HG03457 (cell line): ENCODE results near the gene GOLGB1.
"Not testable (repeated sequence)": the region's sequence is repeated elsewhere in the genome, so short reads cannot be mapped to it uniquely, and the experiment has no call there.

ENCODE experiments used
- ATAC-seq: cut with Tn5 transposase; IDR thresholded peaks from one replicate; pipeline ENCODE4 v1.9.1; 2021; ENCODE audit warnings: moderate number of reproducible peaks; ENCODE audit not compliant: unreplicated experiment

The GOLGB1 gene

GRCh38 chr3:121749276-121750086 lies at the start of gene GOLGB1:
GOLGB1 (minus strand) TSS chr3:121749741; CDS start chr3:121730971, 18,770 bp downstream.
- ATAC-seq: peak; percentile 97

- no peak for ATAC-seq
These were observed 47.4 kb upstream of the GOLGB1 start for GRCh38 chr3:121796970-121797369.

GRCh38 chr3:121794264-121794983 lies 44.9 kb upstream of the GOLGB1 start:
- no peak for ATAC-seq

- ATAC-seq: no peak
These were observed 43.5 kb upstream of the GOLGB1 start for GRCh38 chr3:121793078-121793477.

GRCh38 chr3:121786485-121786884 lies 36.9 kb upstream of the GOLGB1 start:
- ATAC-seq: no peak

- ATAC-seq: not testable (repeated sequence)
These were observed 33.2 kb upstream of the GOLGB1 start for GRCh38 chr3:121782784-121783183.

GRCh38 chr3:121781611-121782010 lies 32.1 kb upstream of the GOLGB1 start:
- no peak for ATAC-seq

GRCh38 chr3:121775095-121775494 lies 25.6 kb upstream of the GOLGB1 start:
- ATAC-seq: not testable (repeated sequence)

GRCh38 chr3:121769246-121769645 lies 19.7 kb upstream of the GOLGB1 start:
- ATAC-seq: no peak

GRCh38 chr3:121768452-121768851 lies 18.9 kb upstream of the GOLGB1 start:
- ATAC-seq: no peak

GRCh38 chr3:121759541-121760202 lies 10.1 kb upstream of the GOLGB1 start:
- no peak for ATAC-seq

- no peak for ATAC-seq
These were observed 9.3 kb upstream of the GOLGB1 start for GRCh38 chr3:121758727-121759450.

GRCh38 chr3:121757812-121758545 lies 8.4 kb upstream of the GOLGB1 start:
- ATAC-seq: no peak

- ATAC-seq: no peak
These were observed 7.7 kb upstream of the GOLGB1 start for GRCh38 chr3:121757087-121757811.

- no peak for ATAC-seq
These were observed 3.2 kb upstream of the GOLGB1 start for GRCh38 chr3:121752772-121753171.

GRCh38 chr3:121752261-121752660 lies 2.7 kb upstream of the GOLGB1 start:
- ATAC-seq: no peak

- ATAC-seq: no peak
These were observed 510 bp upstream of the GOLGB1 start for GRCh38 chr3:121750087-121750415.

- ATAC-seq: no peak
These were observed 763 bp downstream of the GOLGB1 start for GRCh38 chr3:121748680-121749275.

- ATAC-seq: no peak
These were observed 1.6 kb downstream of the GOLGB1 start for GRCh38 chr3:121747976-121748375.
